AG09319 (cell line): Measurements from ENCODE around the gene XCL1.

Source experiments
- DNase-seq: peaks from one replicate; pipeline ENCODE4 v3.0.0-alpha.2; 2010; ENCODE audit warnings: low read depth; ENCODE audit errors: extremely low read depth
- CTCF ChIP-seq: IDR thresholded peaks from 2 replicates; pipeline ENCODE4 v1.5.1; 2011; ENCODE audit warnings: low read depth, mild to moderate bottlenecking, inconsistent platforms, low read length, moderate library complexity

Gene XCL1

GRCh38 chr1:168550971-168551370 lies 25.4 kb upstream of the XCL1 start:
- TF ChIP-seq CTCF = no peak
- DNase-seq = no peak

GRCh38 chr1:168551688-168552087 lies 24.7 kb upstream of the XCL1 start:
- no peak for TF ChIP-seq CTCF
- DNase-seq = no peak

DNA sequence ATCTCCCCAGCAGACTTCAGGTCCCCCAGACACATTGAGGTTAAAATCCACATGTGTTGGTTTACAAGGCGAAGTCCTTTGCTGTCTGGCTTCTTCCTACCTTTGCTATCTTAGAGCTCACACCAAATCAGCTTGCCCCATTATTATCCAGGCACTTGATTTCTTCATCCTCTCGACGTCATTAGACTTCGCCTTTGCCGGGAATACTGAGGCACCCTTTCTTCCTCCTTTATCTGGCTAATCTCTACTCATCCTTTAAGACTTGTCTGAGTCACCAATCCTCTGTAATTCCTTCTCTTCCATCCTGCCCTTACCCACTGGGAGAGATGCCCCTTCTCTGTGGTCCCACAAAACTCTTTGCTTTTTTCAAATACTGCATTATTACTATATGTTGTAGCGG lies 23.4 kb upstream of the XCL1 start:
- no peak for TF ChIP-seq CTCF
- DNase-seq = no peak

- TF ChIP-seq CTCF = no peak
- DNase-seq = no peak
These were observed 22.5 kb upstream of the XCL1 start for GRCh38 chr1:168553680-168554553.

GRCh38 chr1:168554603-168555483 lies 21.6 kb upstream of the XCL1 start:
- DNase-seq = no peak
- TF ChIP-seq CTCF = no peak

DNA sequence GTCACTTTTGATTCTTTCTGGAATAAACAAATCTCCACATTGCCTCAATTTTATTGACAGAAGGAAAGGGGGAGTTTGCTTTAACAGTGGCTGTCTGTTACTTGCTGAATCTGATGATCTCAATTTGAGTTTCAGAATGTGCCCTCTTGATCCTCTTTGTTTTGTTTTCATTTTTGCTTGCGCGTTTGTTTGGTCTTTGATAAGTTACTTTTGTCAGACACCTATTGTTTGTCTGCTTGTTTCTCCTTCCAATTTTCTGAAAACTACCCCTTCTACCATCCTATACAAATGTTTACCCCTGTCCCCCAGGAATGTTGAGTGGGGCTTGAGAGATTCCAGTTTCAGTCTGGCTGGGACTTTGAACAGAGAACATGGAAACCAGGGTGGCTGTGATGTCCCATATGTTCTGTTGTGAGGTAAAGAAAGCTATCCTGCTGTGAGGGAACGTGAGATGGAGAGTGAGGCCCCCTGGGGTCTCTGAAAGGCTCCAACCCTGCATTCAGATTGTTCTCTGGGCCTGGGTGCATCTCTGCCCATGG lies 20.8 kb upstream of the XCL1 start:
- no peak for TF ChIP-seq CTCF
- DNase-seq = no peak
